CD4-positive, alpha-beta T cell treated with Interleukin-6 at 100 ng/mL for 8 hours (primary cell): ENCODE data around the gene SCUBE3.

ENCODE experiments used
- DNase-seq: peaks from one replicate; pipeline ENCODE4 v3.0.0-alpha.2; 2020; ENCODE audit warnings: mixed read lengths, low spot score

Gene SCUBE3

DNA sequence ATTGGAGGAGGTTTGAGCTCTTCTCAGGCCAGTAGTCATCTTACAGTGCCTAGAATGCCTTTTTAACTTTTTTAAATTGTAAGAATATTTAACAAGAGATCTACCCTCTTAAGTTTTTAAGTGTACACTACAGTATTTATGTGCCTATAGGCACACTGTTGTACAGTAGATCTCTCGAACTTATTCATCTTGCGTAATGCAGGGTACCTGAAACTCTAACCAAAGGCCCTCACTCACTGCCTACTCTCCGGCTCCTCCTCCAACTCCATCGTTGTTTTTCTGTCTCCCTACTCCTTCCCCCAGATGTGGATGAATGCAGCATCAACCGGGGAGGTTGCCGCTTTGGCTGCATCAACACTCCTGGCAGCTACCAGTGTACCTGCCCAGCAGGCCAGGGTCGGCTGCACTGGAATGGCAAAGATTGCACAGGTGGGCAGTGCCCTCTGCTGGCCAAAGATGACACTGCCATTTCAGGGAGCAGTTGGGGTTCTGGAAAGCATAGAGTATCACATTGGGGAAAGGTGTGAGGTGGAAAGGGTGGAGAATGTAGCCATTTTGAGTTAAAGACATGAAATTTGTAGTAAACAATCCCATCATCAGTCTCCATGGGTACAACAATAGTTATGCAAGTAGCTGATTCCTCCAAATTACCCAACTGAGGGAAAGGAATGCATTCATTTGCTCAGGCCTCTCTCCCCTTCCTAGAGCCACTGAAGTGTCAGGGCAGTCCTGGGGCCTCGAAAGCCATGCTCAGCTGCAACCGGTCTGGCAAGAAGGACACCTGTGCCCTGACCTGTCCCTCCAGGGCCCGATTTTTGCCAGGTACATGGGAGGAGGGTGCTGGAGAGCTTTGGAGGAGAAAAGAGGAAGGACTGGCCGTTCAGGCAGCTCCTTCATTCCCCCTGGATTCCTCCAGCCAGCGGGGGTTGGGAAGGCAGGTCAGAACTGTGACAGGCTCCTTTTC is 27.4 kb downstream of the SCUBE3 start:
- peak; percentile 58 for DNase-seq

DNA sequence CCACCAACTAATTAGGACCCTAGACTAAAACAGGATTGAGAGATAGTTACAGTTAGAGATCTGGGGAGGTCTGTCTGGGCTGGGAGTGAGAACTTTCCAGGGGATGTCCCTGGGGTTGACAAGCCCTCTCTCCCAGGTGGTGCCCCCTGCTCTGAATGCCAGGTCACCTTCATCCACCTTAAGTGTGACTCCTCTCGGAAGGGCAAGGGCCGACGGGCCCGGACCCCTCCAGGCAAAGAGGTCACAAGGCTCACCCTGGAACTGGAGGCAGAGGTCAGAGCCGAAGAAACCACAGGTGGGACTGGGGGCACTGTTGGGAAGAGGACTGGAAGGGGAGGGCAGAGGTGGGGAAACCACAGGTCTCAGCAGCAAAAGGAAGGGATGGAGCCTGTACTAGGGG is 28.7 kb downstream of the SCUBE3 start:
- no peak for DNase-seq

DNA sequence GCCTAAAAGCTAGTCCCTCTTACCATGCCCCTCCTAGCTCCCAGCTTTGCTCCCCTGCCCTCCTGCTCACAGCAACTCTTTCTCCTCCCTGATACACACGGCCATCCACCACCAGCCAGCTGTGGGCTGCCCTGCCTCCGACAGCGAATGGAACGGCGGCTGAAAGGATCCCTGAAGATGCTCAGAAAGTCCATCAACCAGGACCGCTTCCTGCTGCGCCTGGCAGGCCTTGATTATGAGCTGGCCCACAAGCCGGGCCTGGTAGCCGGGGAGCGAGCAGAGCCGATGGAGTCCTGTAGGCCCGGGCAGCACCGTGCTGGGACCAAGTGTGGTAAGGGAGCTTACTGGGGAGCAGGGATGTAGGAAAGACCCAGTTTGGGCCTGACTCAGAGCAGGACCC is 29.1 kb downstream of the SCUBE3 start:
- no peak for DNase-seq

DNA sequence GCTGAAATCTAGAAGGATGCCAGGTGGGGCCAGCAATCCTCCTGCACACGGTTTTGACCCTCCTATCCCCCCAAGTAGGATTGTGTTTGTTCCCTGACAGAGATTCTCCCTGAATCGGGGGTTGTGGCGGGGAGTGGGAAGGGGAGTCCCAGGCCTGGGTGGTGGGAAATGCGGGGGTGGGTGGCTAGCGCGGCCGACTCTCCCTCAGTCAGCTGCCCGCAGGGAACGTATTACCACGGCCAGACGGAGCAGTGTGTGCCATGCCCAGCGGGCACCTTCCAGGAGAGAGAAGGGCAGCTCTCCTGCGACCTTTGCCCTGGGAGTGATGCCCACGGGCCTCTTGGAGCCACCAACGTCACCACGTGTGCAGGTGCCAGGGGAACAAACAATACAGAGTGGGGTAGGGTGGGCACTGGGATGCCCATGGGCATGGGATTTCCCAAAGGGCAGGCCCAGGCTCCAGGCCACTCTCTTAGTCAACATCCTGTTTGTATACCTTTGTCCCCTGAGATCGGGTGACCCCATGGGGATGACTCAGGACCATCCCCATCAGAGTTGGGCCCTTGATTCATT is 29.7 kb downstream of the SCUBE3 start:
- DNase-seq, result no peak

DNA sequence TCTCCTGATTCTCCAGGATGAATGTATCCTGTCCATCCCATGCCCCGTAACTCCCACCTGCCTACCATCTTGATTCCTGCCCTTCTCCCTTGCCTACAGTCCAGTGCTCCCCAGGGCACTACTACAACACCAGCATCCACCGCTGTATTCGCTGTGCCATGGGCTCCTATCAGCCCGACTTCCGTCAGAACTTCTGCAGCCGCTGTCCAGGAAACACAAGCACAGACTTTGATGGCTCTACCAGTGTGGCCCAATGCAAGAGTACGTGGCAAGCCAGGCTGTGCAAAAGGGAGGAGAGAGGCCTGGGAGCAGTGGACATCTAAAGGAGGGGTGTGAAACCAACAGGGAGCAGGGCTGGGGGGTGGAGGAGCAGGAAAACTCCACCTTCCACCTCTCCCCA is 30.8 kb downstream of the SCUBE3 start:
- no peak for DNase-seq

DNA sequence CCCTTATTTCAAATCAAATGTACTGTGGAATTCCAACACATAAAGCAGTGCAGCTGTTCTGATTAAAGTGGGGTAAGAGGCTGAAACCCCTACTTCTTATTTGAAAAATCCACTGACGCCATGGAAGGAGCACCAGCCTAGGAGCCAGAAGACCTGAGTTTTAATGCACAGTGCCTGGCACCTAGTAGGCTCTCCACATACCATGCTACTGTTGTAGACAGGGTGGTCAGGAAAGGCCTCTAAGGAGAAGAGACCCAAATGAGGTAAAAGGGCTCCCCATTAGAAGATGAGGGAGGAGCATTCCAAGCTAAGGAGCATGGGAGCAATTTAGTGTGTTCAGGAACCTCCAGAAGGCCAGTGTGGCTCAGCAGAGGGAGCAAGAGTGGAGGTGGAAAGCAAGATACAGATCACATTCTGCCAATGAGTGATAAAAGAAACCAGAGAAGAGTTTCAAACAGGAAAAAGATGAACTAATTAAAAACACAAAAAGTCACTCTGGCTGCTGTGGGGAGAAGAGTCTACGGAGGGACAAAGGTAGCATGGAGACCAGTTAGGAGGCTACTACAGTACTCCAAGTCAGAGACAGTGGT is 34.0 kb downstream of the SCUBE3 start:
- DNase-seq, result no peak

DNA sequence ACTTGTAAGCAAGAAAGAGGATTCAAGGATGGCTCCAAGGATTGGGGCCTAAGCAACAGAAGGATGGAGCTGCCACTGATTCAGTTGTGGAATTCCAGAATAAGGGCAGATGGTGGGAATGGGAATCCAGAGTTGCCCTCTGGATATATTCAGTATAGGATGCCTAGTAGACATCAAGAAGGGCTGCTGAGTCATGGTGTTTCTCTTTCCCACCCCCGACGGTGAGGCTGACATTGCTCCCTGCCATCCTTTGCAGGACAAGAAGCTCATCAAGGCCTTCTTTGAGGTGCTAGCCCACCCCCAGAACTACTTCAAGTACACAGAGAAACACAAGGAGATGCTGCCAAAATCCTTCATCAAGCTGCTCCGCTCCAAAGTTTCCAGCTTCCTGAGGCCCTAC is 34.5 kb downstream of the SCUBE3 start:
- DNase-seq, result no peak

DNA sequence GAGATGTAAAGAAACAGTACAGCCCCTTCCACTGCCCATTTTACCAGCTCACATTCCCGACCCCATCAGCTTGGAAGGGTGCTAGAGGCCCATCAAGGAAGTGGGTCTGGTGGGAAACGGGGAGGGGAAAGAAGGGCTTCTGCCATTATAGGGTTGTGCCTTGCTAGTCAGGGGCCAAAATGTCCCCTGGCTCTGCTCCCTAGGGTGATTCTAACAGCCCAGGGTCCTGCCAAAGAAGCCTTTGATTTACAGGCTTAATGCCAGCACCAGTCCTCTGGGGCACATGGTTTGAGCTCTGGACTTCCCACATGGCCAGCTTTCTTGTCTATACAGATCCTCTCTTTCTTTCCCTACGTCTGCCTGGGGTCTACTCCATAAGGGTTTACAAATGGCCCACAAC is 35.2 kb downstream of the SCUBE3 start:
- no peak for DNase-seq

DNA sequence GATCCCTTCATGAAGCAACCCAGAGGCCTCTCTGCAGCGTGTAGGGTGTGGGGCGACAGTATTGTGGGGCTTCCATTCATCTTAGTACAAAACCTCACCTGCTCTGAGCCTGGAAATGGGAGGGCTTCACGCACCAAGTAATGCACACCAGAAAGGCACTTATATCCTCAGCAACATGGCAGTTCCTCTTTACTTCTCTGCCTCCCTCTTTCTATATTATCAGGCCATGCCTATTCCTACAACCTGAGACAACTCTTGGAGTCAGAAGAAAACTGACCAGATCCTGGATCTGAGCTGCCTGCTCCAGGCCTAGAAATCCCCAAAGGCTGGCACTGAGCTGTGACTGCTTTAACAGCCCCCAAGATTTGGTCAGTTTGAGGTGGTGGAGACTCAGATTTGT is 38.2 kb downstream of the SCUBE3 start:
- no peak for DNase-seq

DNA sequence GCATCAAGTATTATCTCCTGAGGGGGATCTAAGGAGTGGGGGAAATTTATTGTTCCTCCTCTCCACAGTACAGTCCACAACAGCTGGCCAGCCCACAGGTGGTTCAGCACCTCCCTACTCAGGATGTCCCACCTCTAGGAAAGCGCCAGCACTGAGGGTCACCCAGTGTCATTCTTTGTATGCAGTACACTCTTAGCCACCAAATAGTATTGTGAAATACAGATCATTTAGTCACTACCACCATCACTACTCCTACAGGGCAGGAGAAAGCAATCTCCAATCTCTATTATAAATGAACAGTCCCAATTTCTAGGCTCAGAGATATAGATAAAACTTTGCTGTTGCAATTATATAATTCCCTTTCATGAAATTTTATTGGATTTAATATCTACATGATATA is 39.5 kb downstream of the SCUBE3 start:
- no peak for DNase-seq

DNA sequence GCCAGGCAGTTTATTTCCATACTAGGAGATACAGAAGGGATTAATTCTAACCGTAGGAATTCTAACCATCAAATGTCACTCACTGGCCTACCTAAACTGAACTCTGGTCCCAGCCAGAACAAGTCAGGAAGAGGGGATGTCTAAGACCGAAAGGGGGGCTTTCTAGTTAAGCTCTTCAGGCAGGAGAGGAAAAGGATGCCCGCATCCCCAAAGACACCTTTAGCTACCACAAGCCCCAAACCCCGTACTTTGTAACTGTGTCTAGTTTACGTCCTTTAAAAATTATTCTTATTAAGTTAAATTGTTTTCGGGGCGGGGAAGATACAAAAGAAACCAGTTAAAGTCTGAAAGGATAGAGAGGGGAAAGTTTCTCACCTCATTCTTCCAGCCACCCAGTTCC is 44.6 kb downstream of the SCUBE3 start:
- no peak for DNase-seq

DNA sequence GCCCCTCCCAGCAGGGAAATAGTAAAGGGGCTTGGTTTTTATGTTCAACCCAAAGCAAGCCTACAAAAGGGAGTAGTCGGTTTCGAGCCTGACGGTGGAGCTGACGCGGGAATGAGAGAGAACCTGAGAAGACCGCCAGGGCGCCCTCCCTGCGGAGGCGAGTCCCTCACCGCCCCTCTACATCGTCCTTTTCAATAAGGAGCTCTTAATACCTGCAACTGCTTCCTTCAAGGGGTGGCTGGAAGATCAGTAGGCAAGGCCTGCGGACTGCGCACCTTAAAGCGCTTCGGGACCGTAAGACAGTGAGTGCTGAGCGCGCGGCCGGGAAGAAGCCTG is 45.1 kb downstream of the SCUBE3 start:
- no peak for DNase-seq

DNA sequence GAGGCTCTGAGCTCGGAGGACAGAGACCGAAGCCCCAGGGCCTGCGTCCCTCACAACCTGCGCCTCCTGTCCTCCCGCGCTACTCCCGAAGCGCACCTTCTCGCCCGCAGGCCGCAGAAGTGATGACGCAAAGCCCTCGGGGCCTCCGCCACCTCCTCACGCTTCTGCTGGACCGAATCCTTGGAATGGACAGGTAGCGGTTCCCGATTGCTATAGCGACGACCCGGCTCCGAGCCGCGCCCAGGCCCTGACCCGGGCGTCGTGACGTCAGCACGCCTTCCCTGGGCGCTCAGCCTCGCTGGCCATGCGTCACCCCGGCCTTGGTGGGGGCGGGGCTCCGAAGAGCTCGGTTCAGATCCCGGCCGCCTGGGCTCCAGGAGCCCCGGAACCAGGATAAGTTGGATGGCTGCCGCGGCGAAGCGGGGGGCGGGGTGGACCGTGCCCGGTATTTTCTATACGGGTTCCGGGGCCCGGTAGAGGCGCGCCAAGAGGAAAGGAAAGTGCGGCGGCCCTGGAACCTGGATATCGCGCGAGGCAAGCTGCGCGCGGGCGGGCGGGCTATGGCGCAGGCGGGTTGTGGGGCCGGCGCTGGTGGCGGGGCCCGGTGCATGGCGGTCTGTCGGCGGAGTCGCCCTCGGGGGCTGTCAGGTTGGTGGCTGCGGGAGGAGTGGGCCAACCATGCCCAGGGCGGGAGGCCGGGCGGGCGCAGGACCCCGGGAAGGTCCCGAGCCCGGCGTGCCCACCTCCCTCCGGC is 45.6 kb downstream of the SCUBE3 start, which contains the start of gene ZNF76:
Gene ZNF76 (plus strand): TSS at position 542 of the 754 bp plus-strand sequence. CDS start 21,417 bp downstream, outside the sequence.
- peak; percentile 87 for DNase-seq

DNA sequence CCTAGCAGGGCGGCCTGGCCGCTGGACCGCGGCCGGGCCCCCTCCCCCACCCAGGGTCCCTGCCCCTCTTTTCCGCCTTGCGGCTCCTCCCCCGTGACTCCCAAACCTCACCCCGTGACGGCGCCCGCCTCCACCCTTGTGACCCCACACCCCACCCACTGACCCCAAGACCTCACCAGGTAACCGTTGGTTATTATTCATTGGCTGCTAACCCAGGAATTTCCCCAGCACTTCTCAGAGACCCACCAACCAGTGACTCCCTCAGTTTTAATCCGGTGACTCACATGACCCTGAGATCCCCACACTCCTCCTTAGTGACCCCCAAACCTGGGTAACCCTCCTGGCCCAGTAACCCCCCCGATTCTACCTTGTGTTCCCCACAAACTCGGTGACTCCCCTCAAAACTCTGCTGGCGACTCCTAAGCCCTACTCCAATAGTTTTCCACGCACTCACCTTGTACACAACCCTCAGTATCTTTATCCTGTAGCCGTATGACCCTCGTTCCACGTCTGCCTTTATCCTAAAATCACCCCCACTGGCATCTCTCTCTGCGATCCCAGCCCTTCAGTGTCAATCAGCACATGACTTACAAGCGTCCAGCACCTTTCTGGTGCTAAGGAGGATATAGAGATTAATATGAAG is 46.3 kb downstream of the SCUBE3 start:
- peak; percentile 62 for DNase-seq

DNA sequence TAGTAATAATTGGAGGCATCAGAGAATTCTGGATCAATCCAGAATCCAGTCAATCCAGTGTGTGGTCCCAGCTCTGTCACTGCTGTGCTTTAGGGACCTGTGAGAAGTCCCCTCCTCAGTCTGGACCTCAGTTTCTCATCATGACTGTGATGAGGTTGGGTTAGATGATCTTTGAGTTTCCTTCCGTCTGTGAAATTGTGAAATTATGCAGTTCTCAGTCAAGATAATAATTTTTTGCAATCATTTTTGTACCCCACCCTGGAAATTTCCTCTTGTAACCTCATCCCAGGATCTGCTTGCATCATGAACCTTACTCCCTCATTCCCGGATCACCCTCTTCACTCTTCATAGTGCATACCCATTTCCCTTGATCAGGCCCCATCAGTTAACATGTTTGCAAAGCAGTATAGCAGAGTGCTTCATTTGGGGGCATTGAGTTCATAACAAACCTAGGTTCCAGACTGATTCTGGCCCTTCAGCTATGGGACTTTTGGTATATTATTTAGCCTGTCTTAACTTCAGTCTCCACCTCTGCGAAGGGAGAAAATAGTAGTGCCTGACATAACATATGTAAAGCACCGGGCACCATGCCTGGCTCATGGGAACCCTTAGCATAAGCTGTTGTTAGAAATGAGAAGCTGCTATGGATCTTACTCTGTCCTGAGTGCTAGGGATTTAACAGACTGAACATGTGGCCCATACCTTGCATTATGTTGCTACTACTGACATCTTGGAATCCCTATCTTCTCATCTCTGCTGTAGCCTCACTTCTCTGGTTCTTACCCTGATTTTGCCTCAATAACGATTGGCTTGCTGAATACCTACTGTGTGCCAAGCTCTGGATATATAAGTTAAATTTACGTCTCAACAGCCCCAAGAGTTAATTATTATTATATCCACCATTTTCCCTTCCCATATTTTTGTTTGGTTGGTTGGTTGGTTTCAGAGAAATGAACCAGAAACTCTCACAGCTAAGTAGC is 47.1 kb downstream of the SCUBE3 start:
- no peak for DNase-seq

DNA sequence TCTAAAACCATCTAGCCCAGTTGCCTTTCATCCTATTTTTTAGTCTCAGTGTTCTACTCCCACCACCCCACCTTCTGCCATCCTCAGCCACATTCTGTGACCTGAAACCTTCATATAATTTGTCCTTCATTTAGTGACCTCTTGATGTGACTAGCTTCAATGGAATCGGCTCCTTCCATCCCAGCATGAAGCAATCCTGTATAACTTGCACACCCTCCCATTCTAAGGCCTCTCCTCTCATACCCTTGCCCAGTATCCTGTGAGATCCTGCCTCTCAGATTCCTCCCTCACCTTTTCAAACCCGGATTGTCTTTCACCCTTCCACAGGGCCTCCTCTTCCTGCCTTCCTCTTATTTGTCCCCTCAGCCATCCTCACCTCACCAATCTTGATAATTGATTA is 48.8 kb downstream of the SCUBE3 start:
- no peak for DNase-seq

DNA sequence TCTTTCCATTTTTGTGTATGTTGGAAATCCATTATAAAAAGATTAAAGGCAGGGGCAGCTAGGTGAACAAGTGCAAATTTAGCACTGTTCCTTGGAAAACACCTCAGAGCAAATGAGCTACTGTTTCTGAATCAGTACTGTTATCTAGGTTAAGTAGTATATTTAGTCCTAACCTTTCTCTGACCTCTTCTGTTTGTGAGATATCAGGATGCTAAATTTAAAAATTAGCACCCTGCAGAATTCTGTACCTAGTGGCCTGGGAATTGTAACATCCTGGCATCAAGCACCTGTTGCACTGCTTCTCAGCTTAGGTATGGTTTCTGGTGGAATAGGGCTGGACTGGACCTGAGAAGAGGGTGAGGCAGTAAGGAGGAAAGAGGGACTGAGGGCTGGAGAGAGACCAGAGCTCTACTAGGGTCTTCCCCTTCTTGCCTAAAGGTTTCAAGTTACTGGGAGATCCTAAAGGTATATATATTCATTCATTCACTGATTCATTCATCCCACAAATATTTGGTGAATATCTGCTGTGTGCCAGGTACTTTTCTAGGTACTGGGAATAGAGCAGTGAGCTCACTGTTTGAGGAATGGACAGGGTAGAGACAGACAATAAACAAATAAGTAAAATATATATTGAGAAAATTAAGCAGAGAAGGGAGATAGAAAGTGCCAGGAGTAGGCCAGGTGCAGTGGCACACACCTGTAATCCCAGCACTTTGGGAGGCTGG is 51.0 kb downstream of the SCUBE3 start:
- no peak for DNase-seq

DNA sequence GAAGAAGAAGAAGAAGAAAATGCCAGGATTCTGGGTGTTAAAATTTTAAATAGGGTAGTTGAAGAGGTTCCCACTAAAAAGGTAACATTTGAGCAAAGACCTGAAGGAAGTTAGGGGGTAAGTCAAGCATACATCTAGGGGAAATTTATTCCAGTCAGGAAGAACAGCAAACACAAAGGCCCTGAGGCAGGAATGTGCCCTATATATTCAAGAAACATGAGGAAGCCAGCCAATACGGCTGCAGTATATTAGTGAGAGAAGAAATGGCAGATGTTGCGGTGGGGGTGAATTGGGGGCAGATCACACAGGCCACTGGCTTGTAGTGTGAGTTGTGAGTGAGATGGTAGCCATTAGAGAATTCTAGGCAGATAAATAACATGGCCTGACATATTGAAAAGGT is 51.8 kb downstream of the SCUBE3 start:
- DNase-seq, result no peak

DNA sequence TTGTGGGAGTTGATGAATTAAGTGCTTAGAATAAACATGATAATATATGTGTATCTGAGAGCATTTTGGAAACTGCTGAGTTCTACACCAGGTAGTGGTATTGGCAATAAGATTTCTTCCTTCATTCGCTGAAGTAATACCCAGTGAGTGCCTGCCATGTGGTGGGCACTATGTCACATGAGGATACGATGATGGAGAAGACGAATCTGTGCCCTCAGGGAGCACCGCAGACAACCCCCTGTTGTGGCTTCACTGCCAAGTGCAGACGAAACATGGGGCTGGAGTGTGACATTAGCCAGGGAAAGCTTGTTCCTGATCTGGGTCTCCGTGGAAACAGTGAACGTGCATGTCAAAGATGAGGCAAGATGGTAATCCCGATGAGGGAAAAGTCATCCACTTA is 53.7 kb downstream of the SCUBE3 start:
- no peak for DNase-seq

DNA sequence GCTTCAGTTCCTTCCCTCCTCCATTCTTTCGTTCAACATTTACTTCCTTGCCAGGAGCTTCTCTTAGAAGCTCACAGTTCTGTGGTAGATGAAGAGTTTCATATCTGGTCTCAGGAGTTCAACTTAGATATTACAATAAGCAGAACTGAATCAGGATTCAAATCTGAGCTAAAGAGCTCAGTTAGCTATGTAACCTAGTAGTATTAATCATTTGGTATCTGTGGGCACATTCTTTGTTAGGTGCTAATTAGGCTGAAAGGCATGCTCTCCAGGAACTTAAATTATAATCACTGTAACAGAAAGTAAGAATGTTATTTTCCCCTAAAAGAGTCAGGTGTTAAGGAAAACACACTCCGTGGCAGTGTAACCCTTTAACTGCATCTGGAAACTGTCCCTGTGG is 54.1 kb downstream of the SCUBE3 start:
- DNase-seq, result no peak
